Natural killer cell (primary cell): ENCODE data around the gene RASSF4. TPM values are rescaled to one million over a fixed set of nuclear protein-coding genes. Genes with fewer than 3 reads are reported as not detected.

Source experiments
- ATAC-seq, 3 donors: fragments of 150-1000 bp in 2 of 3; fragments of 200-7000 bp in 1 of 3; cut with Tn5 transposase; 1 replicate in 1 of 3; 2 replicates in 2 of 3; pipeline ENCODE4 v1.10.0; 2021; ENCODE audit warnings: mild to moderate bottlenecking in 2 of 3, moderate library complexity in 2 of 3
- DNase-seq, 2 donors: peaks; one replicate each; pipeline versions ENCODE4 v3.0.0 to v3.0.0-alpha.2; 2013 to 2021; ENCODE audit warnings: mixed read lengths in 1 of 2
- H3K27ac ChIP-seq: one replicate; pipeline ENCODE4 v1.5.1; 2013; ENCODE audit warnings: mild to moderate bottlenecking, low read length
- H3K27me3 ChIP-seq: one replicate; pipeline ENCODE4 v1.6.1; 2013; ENCODE audit warnings: low read length; ENCODE audit not compliant: control insufficient read depth, insufficient read depth
- H3K36me3 ChIP-seq: one replicate; pipeline ENCODE4 v1.6.1; 2013; ENCODE audit warnings: low read length; ENCODE audit not compliant: control insufficient read depth, insufficient read depth
- H3K4me1 ChIP-seq: one replicate; pipeline ENCODE4 v1.6.1; 2013; ENCODE audit warnings: low read length; ENCODE audit not compliant: control insufficient read depth, insufficient read depth
- H3K4me3 ChIP-seq: one replicate; pipeline ENCODE4 v1.5.1; 2013; ENCODE audit warnings: low read length
- H3K9me3 ChIP-seq: one replicate; pipeline ENCODE4 v1.6.1; 2013; ENCODE audit warnings: low read length; ENCODE audit not compliant: control insufficient read depth, insufficient read depth
- H3K27ac Mint-ChIP-seq, 2 donors: one replicate each; pipeline ENCODE4 v1.8.0; 2022; ENCODE audit warnings: mild to moderate bottlenecking in 2 of 2, mixed read lengths in 2 of 2, moderate library complexity in 1 of 2
- H3K27me3 Mint-ChIP-seq, 2 donors: one replicate each; pipeline ENCODE4 v1.8.0; 2022; ENCODE audit warnings: low read depth in 2 of 2, mixed read lengths in 2 of 2
- H3K36me3 Mint-ChIP-seq: one replicate; pipeline ENCODE4 v1.8.0; 2022; ENCODE audit warnings: mixed read lengths
- H3K4me1 Mint-ChIP-seq, 2 donors: one replicate each; pipeline ENCODE4 v1.8.0; 2022; ENCODE audit warnings: mixed read lengths in 2 of 2
- H3K4me3 Mint-ChIP-seq: one replicate; pipeline ENCODE4 v1.8.0; 2022; ENCODE audit warnings: mild to moderate bottlenecking, moderate library complexity, mixed read lengths
- H3K9me3 Mint-ChIP-seq, 2 donors: one replicate each; pipeline ENCODE4 v1.8.0; 2022; ENCODE audit warnings: mixed read lengths in 2 of 2
- CTCF ChIP-seq: fragments of 200-600 bp; IDR thresholded peaks from one replicate; pipeline ENCODE4 v1.8.0; 2022; ENCODE audit warnings: antibody characterized with exemption
- WGBS: methylation state at CpG from one replicate; pipeline ENCODE4 v1.1.7; 2013; ENCODE audit warnings: missing lambda C conversion rate; ENCODE audit not compliant: insufficient coverage; 5-methylcytosine and 5-hydroxymethylcytosine counted together
- intact Hi-C: fragments of 100-400 bp; cut with micrococcal nuclease; formaldehyde crosslinking; loops from one replicate; pipeline ENCODE4 v1.14.2; 2022
- total RNA-seq, 4 donors: library from RNA; stranded (reverse); fragments of 120-200 nt in 1 of 4; gene quantifications; one replicate each; pipeline versions ENCODE4 v1.2.3 to v1.2.4, GENCODE V29; 2013 to 2022

The RASSF4 gene
- total RNA-seq, 3 donors from 2014 or later (not counting 1 experiment from before 2014, with no cell fraction given), result 99.8 to 116 (median 104) TPM

- peaks cover 82% of the 10 kb centered on the region for H3K4me1 ChIP-seq
- H3K9me3 Mint-ChIP-seq, result no peaks in the 10 kb centered on the region
- no peak for DNase-seq
- intact Hi-C loops, result no loop called here
- H3K27ac Mint-ChIP-seq, result peak overlapping the region in 1 of 2 donors; percentile 92
- peaks cover 58 to 73% of the 10 kb centered on the region in 2 donors for H3K4me1 Mint-ChIP-seq
- TF ChIP-seq CTCF, result no peak
- no peak for ATAC-seq
- H3K27ac ChIP-seq, result no peak overlapping the region
- no peak overlapping the region for H3K4me3 ChIP-seq
- no peaks in the 10 kb centered on the region for H3K36me3 ChIP-seq
- no peaks in the 10 kb centered on the region for H3K9me3 ChIP-seq
- no peaks in the 10 kb centered on the region for H3K27me3 Mint-ChIP-seq
- no peaks in the 10 kb centered on the region for H3K27me3 ChIP-seq
- H3K36me3 Mint-ChIP-seq, result no peaks in the 10 kb centered on the region
- no peak overlapping the region for H3K4me3 Mint-ChIP-seq
- 93% methylated on average over 11 of the region's 11 CpGs for WGBS
Observed at GRCh38 chr10:44971434-44971833, 11.8 kb downstream of the RASSF4 start.

GRCh38 chr10:44971935-44972757 lies 12.5 kb downstream of the RASSF4 start:
- ATAC-seq, result no peak
- H3K36me3 ChIP-seq, result no peaks in the 10 kb centered on the region
- H3K9me3 Mint-ChIP-seq, result no peaks in the 10 kb centered on the region
- peaks cover 75% of the 10 kb centered on the region for H3K4me1 ChIP-seq
- no peaks in the 10 kb centered on the region for H3K27me3 ChIP-seq
- peaks cover 50 to 67% of the 10 kb centered on the region in 2 donors for H3K4me1 Mint-ChIP-seq
- H3K36me3 Mint-ChIP-seq, result no peaks in the 10 kb centered on the region
- H3K4me3 ChIP-seq, result no peak overlapping the region
- DNase-seq, result no peak
- H3K27ac Mint-ChIP-seq, result peak overlapping the region in 1 of 2 donors; percentile 92
- no peak for TF ChIP-seq CTCF
- no peak overlapping the region for H3K27ac ChIP-seq
- 93% methylated on average over 9 of the region's 12 CpGs for WGBS
- no peak overlapping the region for H3K4me3 Mint-ChIP-seq
- intact Hi-C loops, result no loop called here
- H3K9me3 ChIP-seq, result no peaks in the 10 kb centered on the region
- no peaks in the 10 kb centered on the region for H3K27me3 Mint-ChIP-seq

DNA sequence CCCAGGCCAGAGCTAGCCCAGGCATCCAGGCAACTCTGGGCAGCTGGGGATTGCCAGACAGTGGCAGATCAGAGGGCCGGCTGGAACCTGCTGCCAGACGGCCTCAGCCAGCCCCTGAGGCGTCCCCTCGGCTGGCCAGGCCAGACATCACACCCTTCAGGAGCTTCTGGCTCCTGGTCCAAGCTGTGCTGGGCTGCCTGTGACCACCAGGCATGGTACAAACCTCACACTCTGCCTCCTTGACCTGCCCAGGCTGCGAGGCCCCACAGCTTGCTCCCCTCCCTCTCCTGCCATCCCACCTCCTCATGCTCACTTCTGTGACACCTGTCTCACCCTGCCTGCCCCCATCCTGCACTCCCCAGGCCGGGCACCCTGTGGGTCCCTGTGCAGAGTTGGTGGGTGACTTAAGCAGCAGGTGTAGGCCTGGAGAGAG lies 13.3 kb downstream of the RASSF4 start:
- H3K4me3 ChIP-seq, result no peak overlapping the region
- H3K4me1 ChIP-seq, result peaks cover 67% of the 10 kb centered on the region
- H3K27me3 Mint-ChIP-seq, result no peaks in the 10 kb centered on the region
- intact Hi-C loops, result no loop called here
- H3K9me3 Mint-ChIP-seq, result no peaks in the 10 kb centered on the region
- 75% methylated on average over 6 of the region's 6 CpGs for WGBS
- H3K4me1 Mint-ChIP-seq, result peaks cover 43 to 60% of the 10 kb centered on the region in 2 donors
- DNase-seq (no peak), ATAC-seq (no peak)
- no peaks in the 10 kb centered on the region for H3K36me3 Mint-ChIP-seq
- no peak overlapping the region for H3K4me3 Mint-ChIP-seq
- TF ChIP-seq CTCF, result no peak
- H3K27ac ChIP-seq, result no peak overlapping the region
- peak overlapping the region in 1 of 2 donors; percentile 72 for H3K27ac Mint-ChIP-seq
- H3K9me3 ChIP-seq, result no peaks in the 10 kb centered on the region
- no peaks in the 10 kb centered on the region for H3K27me3 ChIP-seq
- H3K36me3 ChIP-seq, result no peaks in the 10 kb centered on the region
